Loucy (cell line): ENCODE measurements around the gene TAGAP.

Source experiments
- CTCF ChIP-seq: fragments of 200-600 bp; sonication (generic); conservative IDR thresholded peaks from 2 replicates; pipeline ENCODE4 v1.5.1; 2014; ENCODE audit warnings: mild to moderate bottlenecking, antibody characterized with exemption, low read length
- EZH2phosphoT487 ChIP-seq: fragments of 200-600 bp; IDR thresholded peaks from 2 replicates; pipeline ENCODE4 v1.6.1; 2018; ENCODE audit warnings: antibody characterized with exemption, mild to moderate bottlenecking, moderate library complexity, borderline replicate concordance

- TF ChIP-seq CTCF: no peak
- TF ChIP-seq EZH2phosphoT487: no peak
Measured at GRCh38 chr6:159093609-159094443, 49.0 kb upstream of the TAGAP start.
